HEK293T (cell line): Measurements from ENCODE around the gene DDX19B.

Experiments
- BHLHE40 ChIP-seq: fragments of 450-650 bp; IDR thresholded peaks from 2 replicates; pipeline ENCODE4 v1.6.1; 2016; ENCODE audit warnings: mild to moderate bottlenecking, moderate library complexity, borderline replicate concordance
- FOXA1 ChIP-seq: fragments of 450-650 bp; IDR thresholded peaks from 2 replicates; pipeline ENCODE4 v1.6.1; 2016; ENCODE audit warnings: mild to moderate bottlenecking
- FOXK2 ChIP-seq: fragments of 450-650 bp; IDR thresholded peaks from 2 replicates; pipeline ENCODE4 v1.6.1; 2016; ENCODE audit warnings: mild to moderate bottlenecking
- FOXM1 ChIP-seq: fragments of 450-650 bp; IDR thresholded peaks from 2 replicates; pipeline ENCODE4 v1.6.1; 2017; ENCODE audit warnings: mild to moderate bottlenecking, borderline replicate concordance
- L3MBTL2 ChIP-seq: fragments of 450-650 bp; conservative IDR thresholded peaks from 2 replicates; pipeline ENCODE4 v1.6.1; 2016; ENCODE audit warnings: mild to moderate bottlenecking
- LEF1 ChIP-seq: fragments of 450-650 bp; IDR thresholded peaks from 2 replicates; pipeline ENCODE4 v1.6.1; 2017; ENCODE audit warnings: mild to moderate bottlenecking, borderline replicate concordance
- SUZ12 ChIP-seq: fragments of 450-650 bp; IDR thresholded peaks from 2 replicates; pipeline ENCODE4 v1.6.1; 2016; ENCODE audit warnings: mild to moderate bottlenecking
- TARDBP ChIP-seq: fragments of 450-650 bp; IDR thresholded peaks from 2 replicates; pipeline ENCODE4 v1.6.1; 2016
- ZNF384 ChIP-seq: fragments of 450-650 bp; IDR thresholded peaks from 2 replicates; pipeline ENCODE4 v1.6.1; 2016

DNA sequence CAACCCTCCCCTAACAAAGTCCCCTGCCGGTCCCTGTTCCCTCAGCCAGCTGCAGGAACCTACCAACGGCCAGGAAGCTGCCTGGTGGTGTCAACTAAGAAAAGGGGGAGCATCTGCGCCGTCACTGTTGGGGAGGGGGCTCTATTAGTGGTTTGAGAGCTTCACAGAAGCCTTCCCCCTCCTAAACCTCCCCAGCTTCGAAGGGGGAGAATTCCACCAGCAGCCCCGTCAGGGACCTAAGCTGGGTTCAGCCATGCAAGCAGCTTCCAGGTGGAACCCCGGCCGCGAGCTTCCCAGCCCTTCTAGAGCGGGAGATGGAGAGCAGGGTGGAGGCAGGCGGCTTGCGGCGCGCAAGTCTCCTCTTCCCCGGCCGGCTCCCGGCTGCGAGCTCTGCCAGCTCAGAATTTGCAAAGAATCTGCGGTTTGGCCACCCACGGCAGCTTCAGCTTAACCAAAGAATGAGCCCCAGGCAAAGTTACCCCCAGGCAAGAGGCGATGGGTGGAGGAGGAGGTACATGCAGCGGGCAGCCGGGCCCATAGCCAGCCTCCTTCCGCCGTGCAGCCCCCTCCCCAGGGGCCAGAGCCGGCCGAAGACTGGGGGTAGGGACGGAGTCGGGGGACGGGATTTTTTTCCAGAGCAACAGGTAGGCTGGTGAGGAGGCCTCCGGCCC lies 81.4 kb downstream of the DDX19B start:
- no peak for TF ChIP-seq FOXM1
- no peak for TF ChIP-seq FOXA1
- no peak for TF ChIP-seq SUZ12
- no peak for TF ChIP-seq BHLHE40
- TF ChIP-seq L3MBTL2, result no peak
- no peak for TF ChIP-seq TARDBP
- no peak for TF ChIP-seq LEF1
- TF ChIP-seq ZNF384, result no peak
- no peak for TF ChIP-seq FOXK2
